ENCODE data around the gene PFKFB2. TPM values are rescaled to one million over a fixed set of nuclear protein-coding genes. Genes with fewer than 3 reads are reported as not detected.

PFKFB2 gene
- total RNA-seq, 1 donor from 2014 or later = 68.2 TPM

DNA sequence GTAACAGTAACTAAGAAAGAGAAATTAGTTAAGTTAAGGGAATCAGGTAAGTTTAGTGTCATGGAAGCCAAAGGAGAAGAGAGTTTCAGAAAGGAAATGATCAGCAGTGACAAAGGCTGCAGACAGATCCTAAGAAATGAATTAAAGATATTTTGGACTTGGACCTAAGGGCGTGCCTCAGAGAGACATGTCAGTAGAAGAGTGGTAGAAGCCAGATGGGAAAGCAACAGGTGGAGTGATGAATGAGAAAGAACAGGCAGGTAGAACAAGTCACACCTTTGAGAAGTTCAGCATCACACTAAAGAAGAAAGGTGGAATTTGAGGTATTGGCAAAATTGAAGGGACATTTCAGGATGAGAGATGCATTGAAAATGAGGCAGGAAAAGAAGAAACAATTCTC lies 49.6 kb downstream of the PFKFB2 start:
- intact Hi-C loops (cut with DNase I) = no loop called here
- ATAC-seq = no peak
- no peak for DNase-seq (ENCODE audit: missing footprints)

DNA sequence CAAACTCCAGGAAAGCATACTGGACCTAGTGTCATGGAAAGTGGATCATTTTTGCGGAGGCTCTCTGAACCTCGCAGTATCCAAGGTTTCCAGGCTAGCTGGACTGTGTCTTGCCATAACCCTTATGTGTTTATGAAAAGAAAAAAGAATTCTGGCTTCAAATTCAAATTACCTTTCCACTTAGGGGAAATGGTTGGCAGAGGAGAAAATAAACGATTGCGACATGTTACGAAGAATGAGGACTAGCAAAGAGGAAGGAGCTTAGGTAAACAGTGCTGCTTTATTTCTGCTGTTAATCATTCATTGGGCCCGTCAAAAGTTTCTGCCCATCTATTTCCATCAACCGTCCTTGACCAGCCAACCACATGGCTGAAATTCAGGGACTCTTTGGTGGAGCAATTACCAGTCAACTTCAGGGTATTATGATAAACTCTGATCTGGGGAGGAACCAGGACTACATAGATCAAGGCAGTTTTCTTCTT lies 50.9 kb downstream of the PFKFB2 start, which contains the start of gene C4BPA:
C4BPA (plus strand) TSS at position 342 of the 482 bp plus-strand sequence. CDS start 8,793 bp downstream, outside the sequence.
- DNase-seq (ENCODE audit: missing footprints) (no peak), ATAC-seq (no peak)
- intact Hi-C loops (cut with DNase I) = no loop called here

- ATAC-seq = no peak
- intact Hi-C loops (cut with DNase I) = no loop called here
Observed at GRCh38 chr1:207109004-207109403, 55.9 kb downstream of the PFKFB2 start.

GRCh38 chr1:207112616-207113296 lies 59.7 kb downstream of the PFKFB2 start:
- intact Hi-C loops (cut with DNase I) = no loop called here
- no peak for ATAC-seq
- DNase-seq (ENCODE audit: missing footprints) = no peak

More at GRCh38 chr1:207109004-207109403, 55.9 kb downstream of the PFKFB2 start:
- no peak for DNase-seq (ENCODE audit: missing footprints)

- ATAC-seq (no peak), DNase-seq (ENCODE audit: missing footprints) (no peak)
- intact Hi-C loops (cut with DNase I) = no loop called here
Observed at GRCh38 chr1:207115269-207115668, 62.2 kb downstream of the PFKFB2 start.

- ATAC-seq (no peak), DNase-seq (ENCODE audit: missing footprints) (no peak)
- intact Hi-C loops (cut with DNase I) = no loop called here
Observed at GRCh38 chr1:207124389-207124788, 71.3 kb downstream of the PFKFB2 start.

DNA sequence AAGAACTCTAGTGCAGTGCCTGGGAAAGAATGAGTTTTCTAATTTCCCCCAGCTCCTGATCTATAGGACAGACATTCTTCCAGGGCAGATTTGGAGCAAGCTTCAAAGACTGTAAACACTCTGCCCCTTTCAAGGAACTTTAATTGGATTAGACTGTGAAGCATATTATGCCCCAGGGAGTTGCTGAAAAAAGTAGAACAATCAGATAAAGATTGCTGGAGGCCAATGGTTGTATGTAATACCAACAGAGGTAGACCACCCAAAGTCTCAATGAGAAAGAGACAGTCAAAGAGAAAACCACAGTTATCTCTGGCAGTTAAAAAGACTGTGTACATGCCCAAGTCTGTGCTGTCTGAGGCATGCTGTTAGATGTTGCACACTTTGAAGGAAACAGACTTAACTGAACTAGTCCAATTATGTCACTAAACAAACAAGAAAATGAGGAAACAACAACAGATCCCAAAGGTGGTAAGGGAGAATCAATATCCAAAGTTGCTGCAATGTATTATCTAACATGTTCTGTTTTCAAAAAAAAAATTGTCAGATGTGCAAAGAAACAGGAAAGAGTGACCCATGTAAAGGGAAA lies 75.4 kb downstream of the PFKFB2 start:
- no peak for DNase-seq (ENCODE audit: missing footprints)
- intact Hi-C loops (cut with DNase I) = no loop called here
- no peak for ATAC-seq

DNA sequence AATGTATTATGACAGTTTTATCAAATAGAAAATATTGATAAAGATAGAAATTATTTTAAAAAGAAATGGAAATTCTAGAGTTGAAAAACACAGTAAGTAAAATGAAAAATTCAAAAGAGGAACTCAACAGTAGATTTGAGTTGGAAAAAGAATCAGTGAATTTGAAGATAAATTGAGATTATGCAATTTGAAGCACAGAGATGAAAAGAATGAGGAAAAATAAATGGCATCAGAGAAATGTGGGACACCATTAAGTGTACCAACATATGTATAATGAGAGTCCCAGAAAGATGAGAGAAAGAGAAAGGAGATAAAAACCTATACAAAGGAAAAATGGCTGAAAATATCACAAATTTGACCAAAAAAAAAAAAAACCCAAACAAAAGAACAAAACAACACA lies 76.0 kb downstream of the PFKFB2 start:
- intact Hi-C loops (cut with DNase I) = no loop called here
- DNase-seq (ENCODE audit: missing footprints) = no peak
- ATAC-seq = no peak

Other genes starting within 250 kb of the PFKFB2 start
- not detected for gene IL20, start 187.7 kb upstream of the PFKFB2 start, total RNA-seq
- not detected for gene IL24, start 155.8 kb upstream of the PFKFB2 start, total RNA-seq
- 6.3 TPM for gene FCMR, start 131.3 kb upstream of the PFKFB2 start, total RNA-seq
- gene PIGR, start 106.8 kb upstream of the PFKFB2 start, total RNA-seq = not detected
- not detected for gene FCAMR, start 82.8 kb upstream of the PFKFB2 start, total RNA-seq
- gene C1orf116, start 20.5 kb upstream of the PFKFB2 start, total RNA-seq = 1.2 TPM
- 5.2 TPM for gene YOD1, start 2.1 kb upstream of the PFKFB2 start, total RNA-seq
- not detected for gene C4BPB, start 35.6 kb downstream of the PFKFB2 start, total RNA-seq
- gene C4BPA, start 51.0 kb downstream of the PFKFB2 start, total RNA-seq = not detected